OCI-LY7 (cell line): Measurements from ENCODE around the gene NXPH3. TPM values are rescaled to one million over a fixed set of nuclear protein-coding genes. Genes with fewer than 3 reads are reported as not detected.

Source experiments
- BruUV-seq: library from RNA; stranded (reverse); fragments of 400-500 nt; replicated peaks from 2 replicates; lab custom pipeline; 2021; lab: Mats Ljungman, UMichigan
- CTCF ChIA-PET: fragments of 300-600 bp; sonication (Branson Sonifier 250); formaldehyde crosslinking; loops from one replicate; lab custom pipeline; 2022; ENCODE audit warnings: antibody characterized with exemption; ENCODE audit not compliant: unreplicated experiment; lab: Charles Lee
- POLR2A ChIA-PET: fragments of 300-600 bp; sonication (Branson Sonifier 250); formaldehyde crosslinking; loops from one replicate; lab custom pipeline; 2022; ENCODE audit warnings: antibody characterized with exemption; lab: Charles Lee
- DNase-seq: peaks from one replicate; pipeline ENCODE4 v3.0.0-alpha.2; 2015; ENCODE audit warnings: low spot score
- H2AFZ ChIP-seq: fragments of 200-600 bp; sonication (generic), shearing (Covaris generic); 2 replicates; pipeline ENCODE4 v1.6.1; 2014; ENCODE audit warnings: mild to moderate bottlenecking, antibody characterized with exemption, low read length, moderate library complexity
- H3K27ac ChIP-seq: fragments of 200-600 bp; sonication (generic); 2 replicates; pipeline ENCODE4 v1.5.1; 2014; ENCODE audit warnings: mixed run types, low read depth, mild to moderate bottlenecking, moderate library complexity, low read length, inconsistent platforms; ENCODE audit not compliant: poor library complexity, severe bottlenecking
- H3K36me3 ChIP-seq: fragments of 200-600 bp; sonication (generic); 2 replicates; pipeline ENCODE4 v1.6.1; 2014; ENCODE audit warnings: mild to moderate bottlenecking, antibody characterized with exemption, low read length, moderate library complexity, mixed read lengths; ENCODE audit not compliant: insufficient read depth
- H3K4me1 ChIP-seq: fragments of 200-600 bp; sonication (generic); 2 replicates; pipeline ENCODE4 v1.5.1; 2014; ENCODE audit warnings: mild to moderate bottlenecking, low read length; ENCODE audit not compliant: insufficient read depth, poor library complexity, severe bottlenecking
- H3K4me2 ChIP-seq: fragments of 200-600 bp; sonication (generic); 2 replicates; pipeline ENCODE4 v1.6.1; 2014; ENCODE audit warnings: mild to moderate bottlenecking, low read length
- H3K4me3 ChIP-seq: fragments of 200-600 bp; sonication (generic); 2 replicates; pipeline ENCODE4 v1.5.1; 2014; ENCODE audit warnings: mild to moderate bottlenecking, low read depth, low read length; ENCODE audit not compliant: poor library complexity, severe bottlenecking
- H3K79me2 ChIP-seq: fragments of 200-600 bp; sonication (generic); 2 replicates; pipeline ENCODE4 v1.6.1; 2016; ENCODE audit warnings: low read depth, mild to moderate bottlenecking, low read length, moderate library complexity, mixed read lengths; ENCODE audit not compliant: insufficient read depth
- H3K9me2 ChIP-seq: fragments of 200-600 bp; sonication (generic); 2 replicates; pipeline ENCODE4 v1.6.1; 2016; ENCODE audit warnings: mild to moderate bottlenecking, low read length, mixed read lengths; ENCODE audit not compliant: insufficient read depth
- H3K9me3 ChIP-seq: fragments of 200-600 bp; sonication (generic); 2 replicates; pipeline ENCODE4 v1.6.1; 2014; ENCODE audit warnings: mild to moderate bottlenecking, mixed run types, low read length, mixed read lengths
- H4K20me1 ChIP-seq: fragments of 200-600 bp; sonication (generic); 2 replicates; pipeline ENCODE4 v1.6.1; 2014; ENCODE audit warnings: mild to moderate bottlenecking, antibody characterized with exemption, low read length, moderate library complexity, mixed read lengths; ENCODE audit not compliant: insufficient read depth
- CTCF ChIP-seq: fragments of 200-600 bp; sonication (generic); conservative IDR thresholded peaks from 2 replicates; pipeline ENCODE4 v1.5.1; 2014; ENCODE audit warnings: mild to moderate bottlenecking, antibody characterized with exemption, low read length, moderate library complexity, mixed read lengths
- EZH2phosphoT487 ChIP-seq: fragments of 200-600 bp; sonication (generic); IDR thresholded peaks from 2 replicates; pipeline ENCODE4 v1.6.1; 2018; ENCODE audit warnings: low read depth, borderline replicate concordance, mild to moderate bottlenecking, mixed run types, antibody characterized with exemption, low read length, moderate library complexity, mixed read lengths
- intact Hi-C: fragments of 100-400 bp; cut with micrococcal nuclease; formaldehyde crosslinking; loops from one replicate; pipeline ENCODE4 v1.10.0; 2022; ENCODE audit not compliant: unreplicated experiment
- total RNA-seq, 2 experiments: library from RNA; depleted of rRNA in 1 of 2; stranded (reverse); fragments of >200 nt in 1 of 2; shearing (Covaris generic) in 1 of 2; gene quantifications; 2 replicates each; pipeline ENCODE4 v1.2.3, GENCODE V29; 2014 to 2022

NXPH3 gene
- total RNA-seq, 2 experiments from 2014 or later: not detected

- H3K4me1 ChIP-seq: no peaks in the 10 kb centered on the region
- H2AFZ ChIP-seq: no peak overlapping the region
- H3K4me3 ChIP-seq: no peak overlapping the region
- DNase-seq: no peak
- H3K9me3 ChIP-seq: no peaks in the 10 kb centered on the region
- ChIA-PET CTCF (no interaction called here), POLR2A (no interaction called here)
- intact Hi-C loops: no loop called here
- no peaks in the 10 kb centered on the region for H3K9me2 ChIP-seq
- no peak overlapping the region for H3K27ac ChIP-seq
- no peak overlapping the region for H3K4me2 ChIP-seq
- no TSS peak for BruUV-seq
- H3K79me2 ChIP-seq: no peaks in the 10 kb centered on the region
- no peaks in the 10 kb centered on the region for H3K36me3 ChIP-seq
- no peaks in the 10 kb centered on the region for H4K20me1 ChIP-seq
- TF ChIP-seq CTCF: no peak
- no peak for TF ChIP-seq EZH2phosphoT487
These were observed 28.8 kb upstream of the NXPH3 start for GRCh38 chr17:49546546-49547535.

GRCh38 chr17:49547566-49547965 is 28.1 kb upstream of the NXPH3 start:
- no peaks in the 10 kb centered on the region for H3K4me1 ChIP-seq
- no TSS peak for BruUV-seq
- H4K20me1 ChIP-seq: no peaks in the 10 kb centered on the region
- no peak overlapping the region for H3K4me2 ChIP-seq
- DNase-seq: no peak
- intact Hi-C loops: no loop called here
- ChIA-PET POLR2A (no interaction called here), CTCF (no interaction called here)
- no peak overlapping the region for H2AFZ ChIP-seq
- H3K4me3 ChIP-seq: no peak overlapping the region
- no peak overlapping the region for H3K27ac ChIP-seq
- H3K9me2 ChIP-seq: no peaks in the 10 kb centered on the region
- no peaks in the 10 kb centered on the region for H3K79me2 ChIP-seq
- TF ChIP-seq EZH2phosphoT487 (no peak), CTCF (no peak)
- no peaks in the 10 kb centered on the region for H3K36me3 ChIP-seq
- H3K9me3 ChIP-seq: no peaks in the 10 kb centered on the region

- Histone ChIP-seq H3K4me3 (no peak overlapping the region), H2AFZ (no peak overlapping the region), H3K4me1 (no peaks in the 10 kb centered on the region), H3K9me3 (no peaks in the 10 kb centered on the region), H3K4me2 (no peak overlapping the region), H3K27ac (no peak overlapping the region), H3K79me2 (no peaks in the 10 kb centered on the region), H3K36me3 (no peaks in the 10 kb centered on the region), H4K20me1 (no peaks in the 10 kb centered on the region), H3K9me2 (no peaks in the 10 kb centered on the region)
- CTCF ChIA-PET: no interaction called here
- TF ChIP-seq EZH2phosphoT487 (no peak), CTCF (no peak)
- no TSS peak for BruUV-seq
- intact Hi-C loops: no loop called here
- DNase-seq: no peak
- POLR2A ChIA-PET: no interaction called here
These were observed 27.6 kb upstream of the NXPH3 start for GRCh38 chr17:49548051-49548505.
